A673 (cell line): Measurements from ENCODE around the gene SUMO3.

Source experiments
- EZH2 ChIP-seq: fragments of 200-600 bp; sonication (generic); IDR thresholded peaks from 2 replicates; pipeline ENCODE4 v1.6.1; 2017; ENCODE audit warnings: borderline replicate concordance, low read depth, mild to moderate bottlenecking, mixed read lengths, antibody characterized with exemption, low read length; ENCODE audit not compliant: poor library complexity, severe bottlenecking
- TF ChIP-seq, protein P1 (sequence below): fragments of 300-800, 200-600 bp; sonication (generic); conservative IDR thresholded peaks from 2 replicates; pipeline ENCODE4 v1.5.1; 2017; ENCODE audit warnings: low read depth, mild to moderate bottlenecking, antibody characterized with exemption, low read length, moderate library complexity, mixed read lengths

- TF ChIP-seq, protein P1, sequence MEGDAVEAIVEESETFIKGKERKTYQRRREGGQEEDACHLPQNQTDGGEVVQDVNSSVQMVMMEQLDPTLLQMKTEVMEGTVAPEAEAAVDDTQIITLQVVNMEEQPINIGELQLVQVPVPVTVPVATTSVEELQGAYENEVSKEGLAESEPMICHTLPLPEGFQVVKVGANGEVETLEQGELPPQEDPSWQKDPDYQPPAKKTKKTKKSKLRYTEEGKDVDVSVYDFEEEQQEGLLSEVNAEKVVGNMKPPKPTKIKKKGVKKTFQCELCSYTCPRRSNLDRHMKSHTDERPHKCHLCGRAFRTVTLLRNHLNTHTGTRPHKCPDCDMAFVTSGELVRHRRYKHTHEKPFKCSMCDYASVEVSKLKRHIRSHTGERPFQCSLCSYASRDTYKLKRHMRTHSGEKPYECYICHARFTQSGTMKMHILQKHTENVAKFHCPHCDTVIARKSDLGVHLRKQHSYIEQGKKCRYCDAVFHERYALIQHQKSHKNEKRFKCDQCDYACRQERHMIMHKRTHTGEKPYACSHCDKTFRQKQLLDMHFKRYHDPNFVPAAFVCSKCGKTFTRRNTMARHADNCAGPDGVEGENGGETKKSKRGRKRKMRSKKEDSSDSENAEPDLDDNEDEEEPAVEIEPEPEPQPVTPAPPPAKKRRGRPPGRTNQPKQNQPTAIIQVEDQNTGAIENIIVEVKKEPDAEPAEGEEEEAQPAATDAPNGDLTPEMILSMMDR: no peak
- no peak for TF ChIP-seq EZH2
These were observed 15.3 kb downstream of the SUMO3 start for GRCh38 chr21:44802396-44803153.
